Caki2 (cell line): Measurements from ENCODE around the gene HSD17B13. TPM values are rescaled to one million over a fixed set of nuclear protein-coding genes. Genes with fewer than 3 reads are reported as not detected.
"Not testable (repeated sequence)": the region's sequence is repeated elsewhere in the genome, so short reads cannot be mapped to it uniquely, and the experiment has no call there.

Experiments used
- DNase-seq: peaks from one replicate; pipeline ENCODE4 v3.0.0-alpha.2; 2015; ENCODE audit warnings: low read depth
- in situ Hi-C: cut with HindIII; loops from 2 replicates; pipeline ENCODE4 v1.10.0; 2016; ENCODE audit warnings: low sequenced_read_pairs, low pct_unique_long_range_greater_than_20kb, mixed read lengths
- total RNA-seq: library from RNA; depleted of rRNA; stranded (reverse); fragments of >200 nt; shearing (Covaris generic); gene quantifications from 2 replicates; pipeline ENCODE4 v1.2.3, GENCODE V29; 2014; ENCODE audit warnings: low replicate concordance; rRNA removed

HSD17B13 gene
- total RNA-seq, result 0.43 TPM in 1 of 2 replicates, not detected in the other

GRCh38 chr4:87322754-87323153 is at the start of gene HSD17B13:
Gene HSD17B13 (minus strand): TSS chr4:87322882. CDS start chr4:87322841, 41 bp downstream.
- in situ Hi-C loops, result no loop called here
- no peak for DNase-seq

- DNase-seq, result no peak
- in situ Hi-C loops, result no loop called here
These were observed 47.4 kb upstream of the HSD17B13 start for GRCh38 chr4:87370068-87370467.

- in situ Hi-C loops, result no loop called here
- no peak for DNase-seq
These were observed 44.0 kb upstream of the HSD17B13 start for GRCh38 chr4:87366521-87367162.

GRCh38 chr4:87365348-87365747 is 42.7 kb upstream of the HSD17B13 start:
- no peak for DNase-seq
- in situ Hi-C loops, result no loop called here

GRCh38 chr4:87363552-87363951 is 40.9 kb upstream of the HSD17B13 start:
- DNase-seq, result no peak
- in situ Hi-C loops, result no loop called here

- no peak for DNase-seq
- in situ Hi-C loops, result no loop called here
These were observed 37.8 kb upstream of the HSD17B13 start for GRCh38 chr4:87360338-87360935.

- DNase-seq, result no peak
- in situ Hi-C loops, result no loop called here
These were observed 36.6 kb upstream of the HSD17B13 start for GRCh38 chr4:87359258-87359657.

- in situ Hi-C loops, result no loop called here
- DNase-seq, result no peak
These were observed 34.3 kb upstream of the HSD17B13 start for GRCh38 chr4:87356832-87357526.

GRCh38 chr4:87354168-87355102 is 31.8 kb upstream of the HSD17B13 start:
- in situ Hi-C loops, result no loop called here
- no peak for DNase-seq

- peak; percentile 30 for DNase-seq
- in situ Hi-C loops, result no loop called here
These were observed 30.9 kb upstream of the HSD17B13 start for GRCh38 chr4:87353592-87353991.

- no peak for DNase-seq
- in situ Hi-C loops, result no loop called here
These were observed 22.5 kb upstream of the HSD17B13 start for GRCh38 chr4:87345139-87345538.

GRCh38 chr4:87342872-87343271 is 20.2 kb upstream of the HSD17B13 start:
- in situ Hi-C loops, result no loop called here

GRCh38 chr4:87341954-87342635 is 19.4 kb upstream of the HSD17B13 start:
- DNase-seq, in situ Hi-C loops: not testable (repeated sequence)

More at GRCh38 chr4:87342872-87343271, 20.2 kb upstream of the HSD17B13 start:
- no peak for DNase-seq

- in situ Hi-C loops, result no loop called here
- no peak for DNase-seq
These were observed 16.8 kb upstream of the HSD17B13 start for GRCh38 chr4:87339440-87339839.

GRCh38 chr4:87337361-87337760 is 14.7 kb upstream of the HSD17B13 start:
- DNase-seq, result no peak
- in situ Hi-C loops, result no loop called here

- in situ Hi-C loops, result no loop called here
- no peak for DNase-seq
These were observed 10.6 kb upstream of the HSD17B13 start for GRCh38 chr4:87333267-87333666.

- in situ Hi-C loops, result no loop called here
- DNase-seq, result no peak
These were observed 8.1 kb upstream of the HSD17B13 start for GRCh38 chr4:87330761-87331160.

GRCh38 chr4:87327136-87327535 is 4.5 kb upstream of the HSD17B13 start:
- in situ Hi-C loops, result no loop called here
- no peak for DNase-seq
